ENCODE data around the gene FAM107A.

The FAM107A gene

GRCh38 chr3:58577269-58577821 is at the start of gene FAM107A:
FAM107A (minus strand) TSS chr3:58577391; CDS start chr3:58569860, 7,531 bp downstream.
- FAIRE-seq (no peak), DNase-seq (ENCODE audit: extremely low spot score, insufficient read length, low read depth) (no peak)

GRCh38 chr3:58625196-58625824 is 48.1 kb upstream of the FAM107A start:
- DNase-seq (ENCODE audit: extremely low spot score, insufficient read length, low read depth): no peak
- FAIRE-seq: no peak

GRCh38 chr3:58624550-58624949 is 47.4 kb upstream of the FAM107A start:
- FAIRE-seq: no peak
- DNase-seq (ENCODE audit: extremely low spot score, insufficient read length, low read depth): no peak

- DNase-seq (ENCODE audit: extremely low spot score, insufficient read length, low read depth): no peak
- FAIRE-seq: no peak
Observed at GRCh38 chr3:58623961-58624360, 46.8 kb upstream of the FAM107A start.

- FAIRE-seq (no peak), DNase-seq (ENCODE audit: extremely low spot score, insufficient read length, low read depth) (no peak)
Observed at GRCh38 chr3:58623478-58623877, 46.3 kb upstream of the FAM107A start.

- DNase-seq (ENCODE audit: extremely low spot score, insufficient read length, low read depth) (no peak), FAIRE-seq (no peak)
Observed at GRCh38 chr3:58622892-58623291, 45.7 kb upstream of the FAM107A start.

GRCh38 chr3:58622436-58622835 is 45.2 kb upstream of the FAM107A start:
- FAIRE-seq (no peak), DNase-seq (ENCODE audit: extremely low spot score, insufficient read length, low read depth) (no peak)

- DNase-seq (ENCODE audit: extremely low spot score, insufficient read length, low read depth) (no peak), FAIRE-seq (no peak)
Observed at GRCh38 chr3:58621086-58621830, 44.1 kb upstream of the FAM107A start.

- FAIRE-seq (no peak), DNase-seq (ENCODE audit: extremely low spot score, insufficient read length, low read depth) (no peak)
Observed at GRCh38 chr3:58620421-58620820, 43.2 kb upstream of the FAM107A start.

GRCh38 chr3:58617338-58617761 is 40.2 kb upstream of the FAM107A start:
- FAIRE-seq (no peak), DNase-seq (ENCODE audit: extremely low spot score, insufficient read length, low read depth) (no peak)

- no peak for FAIRE-seq
Observed at GRCh38 chr3:58613236-58614132, 36.3 kb upstream of the FAM107A start.

GRCh38 chr3:58612830-58613229 is 35.6 kb upstream of the FAM107A start:
- DNase-seq (ENCODE audit: extremely low spot score, insufficient read length, low read depth) (no peak), FAIRE-seq (no peak)

More at GRCh38 chr3:58613236-58614132, 36.3 kb upstream of the FAM107A start:
- DNase-seq (ENCODE audit: extremely low spot score, insufficient read length, low read depth): no peak

GRCh38 chr3:58609990-58610389 is 32.8 kb upstream of the FAM107A start:
- FAIRE-seq (peak; percentile 58), DNase-seq (ENCODE audit: extremely low spot score, insufficient read length, low read depth) (peak; percentile 26)

GRCh38 chr3:58608648-58609047 is 31.5 kb upstream of the FAM107A start:
- no peak for FAIRE-seq
- DNase-seq (ENCODE audit: extremely low spot score, insufficient read length, low read depth): no peak

GRCh38 chr3:58607816-58608215 is 30.6 kb upstream of the FAM107A start:
- DNase-seq (ENCODE audit: extremely low spot score, insufficient read length, low read depth) (no peak), FAIRE-seq (peak; percentile 15)

GRCh38 chr3:58606693-58607092 is 29.5 kb upstream of the FAM107A start:
- FAIRE-seq: no peak

GRCh38 chr3:58604031-58604430 is 26.8 kb upstream of the FAM107A start:
- FAIRE-seq (no peak), DNase-seq (ENCODE audit: extremely low spot score, insufficient read length, low read depth) (no peak)

More at GRCh38 chr3:58606693-58607092, 29.5 kb upstream of the FAM107A start:
- no peak for DNase-seq (ENCODE audit: extremely low spot score, insufficient read length, low read depth)

- DNase-seq (ENCODE audit: extremely low spot score, insufficient read length, low read depth) (no peak), FAIRE-seq (no peak)
Observed at GRCh38 chr3:58603606-58604005, 26.4 kb upstream of the FAM107A start.

- DNase-seq (ENCODE audit: extremely low spot score, insufficient read length, low read depth): no peak
- no peak for FAIRE-seq
Observed at GRCh38 chr3:58597770-58598310, 20.6 kb upstream of the FAM107A start.
